Tibial nerve (tissue), 4 donors: ENCODE results near the gene NAPG. TPM values are rescaled to one million over a fixed set of nuclear protein-coding genes. Genes with fewer than 3 reads are reported as not detected.

ENCODE experiments used
- DNase-seq, 2 donors: peaks; one replicate each; pipeline ENCODE4 v3.0.0-alpha.2; 2019; ENCODE audit warnings: low spot score in 2 of 2
- H3K27ac ChIP-seq, 4 donors: fragments of 200-600 bp; sonication (generic) in 3 of 4; one replicate each; pipeline ENCODE4 v1.5.1; 2017 to 2019; ENCODE audit warnings: mild to moderate bottlenecking in 1 of 4
- H3K27me3 ChIP-seq, 2 donors: fragments of 200-600 bp; sonication (generic) in 1 of 2; one replicate each; pipeline versions ENCODE4 v1.5.1 to v1.6.0; 2017 to 2019
- H3K36me3 ChIP-seq, 3 donors: fragments of 200-600 bp; sonication (generic); one replicate each; pipeline ENCODE4 v1.5.1; 2018 to 2019
- H3K4me1 ChIP-seq, 4 donors: fragments of 200-600 bp; sonication (generic) in 3 of 4; one replicate each; pipeline ENCODE4 v1.5.1; 2017 to 2019
- H3K4me3 ChIP-seq, 4 donors: fragments of 200-600 bp; sonication (generic) in 3 of 4; one replicate each; pipeline ENCODE4 v1.5.1; 2017 to 2019; ENCODE audit warnings: mild to moderate bottlenecking in 1 of 4, moderate library complexity in 1 of 4
- H3K9me3 ChIP-seq, 4 donors: fragments of 200-600 bp; sonication (generic) in 3 of 4; one replicate each; pipeline ENCODE4 v1.5.1; 2017 to 2019
- CTCF ChIP-seq, 5 experiments: fragments of 200-600 bp in 3 of 5; fragments of 450-650 bp in 2 of 5; sonication (generic) in 3 of 5; IDR thresholded peaks; one replicate each; pipeline ENCODE4 v1.5.1; 2016 to 2019; ENCODE audit warnings: antibody characterized with exemption in 5 of 5, mild to moderate bottlenecking in 3 of 5, moderate library complexity in 2 of 5
- EP300 ChIP-seq, 2 donors: sonication (generic); formaldehyde crosslinking; IDR thresholded peaks; one replicate each; pipeline ENCODE4 v1.6.1; 2017; ENCODE audit warnings: antibody characterized with exemption in 2 of 2, mild to moderate bottlenecking in 1 of 2
- POLR2A ChIP-seq, 2 donors: fragments of 450-650 bp; IDR thresholded peaks; one replicate each; pipeline ENCODE4 v1.6.1; 2017; ENCODE audit warnings: antibody characterized with exemption in 2 of 2, mild to moderate bottlenecking in 2 of 2, moderate library complexity in 2 of 2
- WGBS, 2 donors: methylation state at CpG; one replicate each; pipeline ENCODE4 v1.1.5; 2018; 5-methylcytosine and 5-hydroxymethylcytosine counted together
- total RNA-seq, 4 donors: library from RNA; depleted of rRNA; stranded (reverse); fragments of >200 nt; gene quantifications; one replicate each; pipeline ENCODE4 v1.1.0, GENCODE V29; 2016

NAPG gene
- total RNA-seq, 4 donors from 2014 or later, result 19.0 to 37.9 (median 27.7) TPM

GRCh38 chr18:10558243-10558966 is 32.6 kb downstream of the NAPG start:
- Histone ChIP-seq H3K27me3 (no peaks in the 10 kb centered on the region), H3K9me3 (no peaks in the 10 kb centered on the region), H3K4me1 (peaks cover 0 to 14% (median 0%) of the 10 kb centered on the region in 4 donors), H3K36me3 (peaks cover 0 to 47% (median 0%) of the 10 kb centered on the region in 3 donors), H3K4me3 (no peak overlapping the region), H3K27ac (no peak overlapping the region)
- TF ChIP-seq EP300 (IDR thresholded peaks at IDR 0.05) (no peak), POLR2A (IDR thresholded peaks at IDR 0.05) (no peak), CTCF (IDR thresholded peaks at IDR 0.05) (no peak)
- no peak for DNase-seq
- WGBS, 2 donors, result 79 to 89% methylated on average over 6 of the region's 6 CpGs

GRCh38 chr18:10558967-10559298 is 33.1 kb downstream of the NAPG start:
- TF ChIP-seq CTCF (IDR thresholded peaks at IDR 0.05) (no peak), POLR2A (IDR thresholded peaks at IDR 0.05) (no peak), EP300 (IDR thresholded peaks at IDR 0.05) (no peak)
- Histone ChIP-seq H3K4me3 (no peak overlapping the region), H3K27me3 (no peaks in the 10 kb centered on the region), H3K9me3 (no peaks in the 10 kb centered on the region), H3K36me3 (peaks cover 0 to 42% (median 0%) of the 10 kb centered on the region in 3 donors), H3K27ac (no peak overlapping the region), H3K4me1 (peaks cover 0 to 14% (median 0%) of the 10 kb centered on the region in 4 donors)
- DNase-seq, result no peak
- 85 to 89% methylated on average over 4 of the region's 4 CpGs for WGBS, 2 donors

GRCh38 chr18:10559553-10560451 is 34.0 kb downstream of the NAPG start:
- H3K4me1 ChIP-seq, result peaks cover 0 to 14% (median 0%) of the 10 kb centered on the region in 4 donors
- H3K27ac ChIP-seq, result no peak overlapping the region
- 29 to 38% methylated on average over 16 to 17 of the region's 17 CpGs for WGBS, 2 donors
- peaks cover 0 to 33% (median 0%) of the 10 kb centered on the region in 3 donors for H3K36me3 ChIP-seq
- H3K4me3 ChIP-seq, result peak overlapping the region in 3 of 4 donors; percentile 12 to 38 (median 28)
- TF ChIP-seq CTCF (IDR thresholded peaks at IDR 0.05) (no peak), EP300 (IDR thresholded peaks at IDR 0.05) (no peak)
- DNase-seq, result no peak
- no peaks in the 10 kb centered on the region for H3K27me3 ChIP-seq
- no peaks in the 10 kb centered on the region for H3K9me3 ChIP-seq

DNA sequence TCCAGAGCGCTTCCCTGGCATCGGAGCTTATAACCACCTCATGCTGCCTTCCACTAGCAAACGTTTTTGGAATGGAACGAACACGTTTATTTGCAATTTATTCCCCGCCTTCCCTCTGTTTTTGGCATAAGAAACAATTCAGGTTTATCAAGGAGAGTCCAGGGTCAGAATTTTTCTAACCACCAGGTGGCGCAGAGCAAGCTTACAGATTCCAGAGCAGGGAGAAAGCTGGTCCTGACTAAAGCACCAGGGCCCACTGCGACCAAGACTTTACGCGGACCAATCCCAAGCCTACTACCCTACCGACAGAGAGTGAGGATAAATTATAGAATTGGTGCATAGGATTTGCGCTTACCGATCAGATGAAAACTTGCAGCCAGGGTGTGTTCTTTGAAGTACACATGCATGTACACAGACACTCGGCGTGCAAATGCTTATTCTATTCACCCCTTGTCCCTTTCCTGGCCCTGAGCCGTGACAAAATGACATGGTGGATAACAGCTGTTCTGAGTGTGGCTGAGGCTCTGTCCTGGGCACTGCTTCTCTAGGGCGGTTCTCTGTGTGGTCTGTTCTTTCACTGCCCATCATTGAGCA is 34.7 kb downstream of the NAPG start:
- H3K27me3 ChIP-seq, result no peaks in the 10 kb centered on the region
- 26 to 33% methylated on average over 17 of the region's 17 CpGs for WGBS, 2 donors
- TF ChIP-seq CTCF (IDR thresholded peaks at IDR 0.05) (peak; percentile 62 to 82 (median 76)), POLR2A (IDR thresholded peaks at IDR 0.05) (no peak)
- H3K4me3 ChIP-seq, result peak overlapping the region in 3 of 4 donors; percentile 12 to 38 (median 28)
- H3K9me3 ChIP-seq, result no peaks in the 10 kb centered on the region
- peaks cover 0 to 26% (median 0%) of the 10 kb centered on the region in 3 donors for H3K36me3 ChIP-seq
- peaks cover 0 to 14% (median 0%) of the 10 kb centered on the region in 4 donors for H3K4me1 ChIP-seq
- peak; percentile 84 to 98 for DNase-seq
- H3K27ac ChIP-seq, result no peak overlapping the region
